Urothelium cell line (cell line): ENCODE results near the gene STIM2.

Experiments
- DNase-seq: peaks from one replicate; pipeline ENCODE4 v3.0.0; 2011; ENCODE audit warnings: low spot score, mixed read lengths
- FAIRE-seq: peaks from 2 replicates; lab custom pipeline; 2011; peaks lifted over from hg19 to GRCh38; lab: Jason Lieb, UNC

Gene STIM2

GRCh38 chr4:26836539-26836938 lies 24.1 kb upstream of the STIM2 start:
- no peak for FAIRE-seq
- DNase-seq, result no peak

GRCh38 chr4:26837993-26838842 lies 22.4 kb upstream of the STIM2 start:
- DNase-seq (no peak), FAIRE-seq (no peak)

GRCh38 chr4:26839016-26839415 lies 21.6 kb upstream of the STIM2 start:
- FAIRE-seq (no peak), DNase-seq (no peak)

GRCh38 chr4:26839534-26839951 lies 21.1 kb upstream of the STIM2 start:
- peak; percentile 49 for DNase-seq
- FAIRE-seq, result no peak

GRCh38 chr4:26840786-26841185 lies 19.9 kb upstream of the STIM2 start:
- FAIRE-seq, result no peak
- DNase-seq, result no peak

GRCh38 chr4:26842911-26843310 lies 17.7 kb upstream of the STIM2 start:
- FAIRE-seq (no peak), DNase-seq (no peak)

GRCh38 chr4:26850528-26850927 lies 10.1 kb upstream of the STIM2 start:
- FAIRE-seq, result no peak

GRCh38 chr4:26851129-26851528 lies 9.5 kb upstream of the STIM2 start:
- FAIRE-seq (no peak), DNase-seq (no peak)

More at GRCh38 chr4:26850528-26850927, 10.1 kb upstream of the STIM2 start:
- DNase-seq, result no peak

- FAIRE-seq (no peak), DNase-seq (no peak)
Observed at GRCh38 chr4:26854701-26855100, 5.9 kb upstream of the STIM2 start.

GRCh38 chr4:26856906-26857277 lies 3.7 kb upstream of the STIM2 start:
- DNase-seq (no peak), FAIRE-seq (no peak)

- DNase-seq, result peak; percentile 85
- no peak for FAIRE-seq
Observed at GRCh38 chr4:26857278-26858034, 3.2 kb upstream of the STIM2 start.

GRCh38 chr4:26858035-26858918 lies 2.4 kb upstream of the STIM2 start:
- DNase-seq (no peak), FAIRE-seq (no peak)

- FAIRE-seq, result no peak
- DNase-seq, result no peak
Observed at GRCh38 chr4:26858947-26859401, 1.7 kb upstream of the STIM2 start.

- DNase-seq, result no peak
- no peak for FAIRE-seq
Observed at GRCh38 chr4:26859762-26860156, 882 bp upstream of the STIM2 start.

- FAIRE-seq (no peak), DNase-seq (peak; percentile 12)
Observed at GRCh38 chr4:26860922-26861433, 337 bp downstream of the STIM2 start.

- peak; percentile 32 for DNase-seq
Observed at GRCh38 chr4:26861434-26862186, 969 bp downstream of the STIM2 start.

GRCh38 chr4:26862381-26862915 lies 1.8 kb downstream of the STIM2 start:
- no peak for FAIRE-seq

More at GRCh38 chr4:26861434-26862186, 969 bp downstream of the STIM2 start:
- FAIRE-seq, result no peak

GRCh38 chr4:26863512-26863911 lies 2.9 kb downstream of the STIM2 start:
- FAIRE-seq (no peak), DNase-seq (no peak)

More at GRCh38 chr4:26862381-26862915, 1.8 kb downstream of the STIM2 start:
- no peak for DNase-seq

GRCh38 chr4:26864899-26865298 lies 4.3 kb downstream of the STIM2 start:
- no peak for DNase-seq
- no peak for FAIRE-seq

- no peak for FAIRE-seq
- no peak for DNase-seq
Observed at GRCh38 chr4:26866203-26866602, 5.6 kb downstream of the STIM2 start.
